Measurements from ENCODE around the gene MCOLN2. TPM values are rescaled to one million over a fixed set of nuclear protein-coding genes. Genes with fewer than 3 reads are reported as not detected.

MCOLN2 gene
- total RNA-seq, 1 experiment from 2014 or later = 22.5 TPM

GRCh38 chr1:84969489-84970250, 27.2 kb downstream of the MCOLN2 start:
- H3K36me3 ChIP-seq (ENCODE audit: control insufficient read depth, insufficient read depth, low read length) = no peaks in the 10 kb centered on the region
- no peak overlapping the region for H3K27ac ChIP-seq (ENCODE audit: low read length)
- BruUV-seq (replicated peaks) = no TSS peak
- peaks cover 6% of the 10 kb centered on the region for H3K4me1 ChIP-seq (ENCODE audit: control insufficient read depth, insufficient read depth, low read length)
- DNase-seq (ENCODE audit: low read depth, low spot score) = no peak
- POLR2A ChIA-PET = no interaction called here
- TF ChIP-seq CTCF (IDR thresholded peaks at IDR 0.05) = no peak
- TF ChIP-seq SIN3A (IDR thresholded peaks at IDR 0.05; ENCODE audit: borderline replicate concordance, insufficient read depth, low read depth, low read length) = no peak
- TF ChIP-seq REST (IDR thresholded peaks at IDR 0.05; ENCODE audit: insufficient read depth in 1 of 2, low read depth in 2 of 2, low read length in 1 of 2) = no peak
- no peak for TF ChIP-seq POLR2AphosphoS5 (IDR thresholded peaks at IDR 0.05; ENCODE audit: low read depth, low read length)
- TF ChIP-seq TCF7L2 (IDR thresholded peaks at IDR 0.05; ENCODE audit: low read depth, low read length) = no peak
- no peaks in the 10 kb centered on the region for H3K27me3 ChIP-seq (ENCODE audit: control insufficient read depth, insufficient read depth, low read length)
- CTCF ChIA-PET = no interaction called here
- in situ Hi-C loops (cut with HindIII; ENCODE audit: low pct_unique_long_range_greater_than_20kb, low sequenced_read_pairs) (no loop called here), intact Hi-C loops (cut with micrococcal nuclease; ENCODE audit: unreplicated experiment) (no loop called here)
- ATAC-seq = no peak
- no peaks in the 10 kb centered on the region for H3K9me3 ChIP-seq (ENCODE audit: control insufficient read depth, insufficient read depth, low read depth, low read length)
- no peak overlapping the region for H3K4me3 ChIP-seq (ENCODE audit: low read depth in 2 of 2, low read length in 2 of 2)

DNA sequence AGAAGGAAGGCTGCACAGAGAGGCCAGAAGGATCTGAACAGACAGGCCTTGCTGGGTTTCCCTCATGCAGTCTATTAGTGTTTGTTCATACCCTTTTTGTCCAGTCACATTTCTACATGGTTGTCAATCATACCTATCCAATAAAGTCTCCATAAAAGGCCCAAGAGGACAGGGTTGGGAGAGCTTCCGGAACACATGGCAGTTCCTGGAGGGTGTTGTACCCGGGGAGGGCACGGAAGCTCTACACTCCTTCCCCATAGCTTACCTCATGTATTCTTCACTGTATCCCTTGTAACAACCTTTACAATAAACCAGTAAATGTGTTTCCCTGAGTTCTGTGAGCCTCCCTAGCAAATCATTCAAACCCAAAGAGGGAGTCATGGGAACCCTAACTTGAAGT, 28.0 kb downstream of the MCOLN2 start:
- no peak for TF ChIP-seq REST (IDR thresholded peaks at IDR 0.05; ENCODE audit: insufficient read depth in 1 of 2, low read depth in 2 of 2, low read length in 1 of 2)
- TF ChIP-seq TCF7L2 (IDR thresholded peaks at IDR 0.05; ENCODE audit: low read depth, low read length) = no peak
- TF ChIP-seq POLR2AphosphoS5 (IDR thresholded peaks at IDR 0.05; ENCODE audit: low read depth, low read length) = no peak
- no peak for TF ChIP-seq CTCF (IDR thresholded peaks at IDR 0.05)
- no peak for TF ChIP-seq SIN3A (IDR thresholded peaks at IDR 0.05; ENCODE audit: borderline replicate concordance, insufficient read depth, low read depth, low read length)
- no peak for DNase-seq (ENCODE audit: low read depth, low spot score)
- POLR2A ChIA-PET = no interaction called here
- in situ Hi-C loops (cut with HindIII; ENCODE audit: low pct_unique_long_range_greater_than_20kb, low sequenced_read_pairs) = no loop called here
- no TSS peak for BruUV-seq (replicated peaks)
- Histone ChIP-seq H3K9me3 (ENCODE audit: control insufficient read depth, insufficient read depth, low read depth, low read length) (no peaks in the 10 kb centered on the region), H3K36me3 (ENCODE audit: control insufficient read depth, insufficient read depth, low read length) (no peaks in the 10 kb centered on the region), H3K4me3 (ENCODE audit: low read depth in 2 of 2, low read length in 2 of 2) (no peak overlapping the region), H3K27ac (ENCODE audit: low read length) (no peak overlapping the region), H3K4me1 (ENCODE audit: control insufficient read depth, insufficient read depth, low read length) (peaks cover 6% of the 10 kb centered on the region), H3K27me3 (ENCODE audit: control insufficient read depth, insufficient read depth, low read length) (no peaks in the 10 kb centered on the region)
- CTCF ChIA-PET = interaction anchor here (0.6 kb wide), 1 partner anchor 41 kb away, joined by 3 read pairs; no protein-coding TSS in a partner anchor
- intact Hi-C loops (cut with micrococcal nuclease; ENCODE audit: unreplicated experiment) = no loop called here
- ATAC-seq = no peak
